B cell (primary cell): ENCODE measurements around the gene ARFGAP3.

Experiments used
- EZH2 ChIP-seq: IDR thresholded peaks from 2 replicates; pipeline ENCODE4 v1.6.1; 2012; ENCODE audit warnings: borderline replicate concordance, low read depth, mild to moderate bottlenecking, moderate library complexity, low read length; ENCODE audit not compliant: insufficient read depth, poor library complexity, severe bottlenecking
- TF ChIP-seq, protein P1 (sequence below): fragments of 200-600 bp; IDR thresholded peaks from one replicate; pipeline ENCODE4 v1.8.0; 2022; ENCODE audit warnings: antibody characterized with exemption, mild to moderate bottlenecking

DNA sequence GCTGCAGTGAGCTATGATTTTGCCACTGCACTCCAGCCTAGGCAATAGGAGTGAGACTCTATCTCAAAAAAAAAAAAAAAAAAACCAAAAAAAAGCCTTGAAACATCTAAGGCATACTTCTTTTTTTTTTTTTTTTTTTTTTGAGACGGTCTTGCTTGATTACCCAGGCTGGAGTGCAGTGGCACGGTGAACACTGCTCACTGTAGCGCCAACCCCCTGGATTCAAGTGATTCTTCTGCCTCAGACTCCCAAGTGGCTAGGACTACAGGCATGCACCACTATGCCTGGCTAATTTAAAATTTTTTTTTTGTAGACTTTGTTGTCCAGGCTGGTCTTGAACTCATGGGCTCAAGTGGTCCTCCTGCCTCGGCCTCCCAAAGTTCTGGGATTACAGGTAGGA lies 19.5 kb downstream of the ARFGAP3 start:
- TF ChIP-seq, protein P1, sequence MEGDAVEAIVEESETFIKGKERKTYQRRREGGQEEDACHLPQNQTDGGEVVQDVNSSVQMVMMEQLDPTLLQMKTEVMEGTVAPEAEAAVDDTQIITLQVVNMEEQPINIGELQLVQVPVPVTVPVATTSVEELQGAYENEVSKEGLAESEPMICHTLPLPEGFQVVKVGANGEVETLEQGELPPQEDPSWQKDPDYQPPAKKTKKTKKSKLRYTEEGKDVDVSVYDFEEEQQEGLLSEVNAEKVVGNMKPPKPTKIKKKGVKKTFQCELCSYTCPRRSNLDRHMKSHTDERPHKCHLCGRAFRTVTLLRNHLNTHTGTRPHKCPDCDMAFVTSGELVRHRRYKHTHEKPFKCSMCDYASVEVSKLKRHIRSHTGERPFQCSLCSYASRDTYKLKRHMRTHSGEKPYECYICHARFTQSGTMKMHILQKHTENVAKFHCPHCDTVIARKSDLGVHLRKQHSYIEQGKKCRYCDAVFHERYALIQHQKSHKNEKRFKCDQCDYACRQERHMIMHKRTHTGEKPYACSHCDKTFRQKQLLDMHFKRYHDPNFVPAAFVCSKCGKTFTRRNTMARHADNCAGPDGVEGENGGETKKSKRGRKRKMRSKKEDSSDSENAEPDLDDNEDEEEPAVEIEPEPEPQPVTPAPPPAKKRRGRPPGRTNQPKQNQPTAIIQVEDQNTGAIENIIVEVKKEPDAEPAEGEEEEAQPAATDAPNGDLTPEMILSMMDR, result no peak
- TF ChIP-seq EZH2, result no peak
